DMS153 (cell line): ENCODE data around the gene TMEM135.

Source experiments
- DNase-seq: peaks from one replicate; lab custom pipeline; 2025; lab: John Stamatoyannopoulos, UW

TMEM135 gene

DNA sequence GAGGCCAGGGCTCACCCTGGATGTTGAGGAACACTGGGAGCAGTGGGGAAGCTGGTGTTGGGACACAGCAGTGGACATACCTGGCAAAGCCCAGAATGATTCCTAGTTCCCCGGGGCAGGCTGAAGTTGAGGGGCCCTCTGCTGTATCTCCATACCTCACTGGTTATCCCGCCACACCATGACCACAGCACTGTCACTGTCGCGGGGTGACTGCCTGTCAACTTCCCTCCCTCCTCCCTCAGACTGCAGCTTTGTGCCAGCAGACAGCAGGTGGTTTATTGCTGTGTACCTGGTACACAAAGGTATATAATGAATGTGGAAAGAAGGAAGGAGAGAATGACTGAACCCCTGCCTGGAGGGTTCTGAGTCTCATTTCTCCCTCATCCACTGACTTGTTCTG is 318.7 kb downstream of the TMEM135 start:
- peak; percentile 37 for DNase-seq

DNA sequence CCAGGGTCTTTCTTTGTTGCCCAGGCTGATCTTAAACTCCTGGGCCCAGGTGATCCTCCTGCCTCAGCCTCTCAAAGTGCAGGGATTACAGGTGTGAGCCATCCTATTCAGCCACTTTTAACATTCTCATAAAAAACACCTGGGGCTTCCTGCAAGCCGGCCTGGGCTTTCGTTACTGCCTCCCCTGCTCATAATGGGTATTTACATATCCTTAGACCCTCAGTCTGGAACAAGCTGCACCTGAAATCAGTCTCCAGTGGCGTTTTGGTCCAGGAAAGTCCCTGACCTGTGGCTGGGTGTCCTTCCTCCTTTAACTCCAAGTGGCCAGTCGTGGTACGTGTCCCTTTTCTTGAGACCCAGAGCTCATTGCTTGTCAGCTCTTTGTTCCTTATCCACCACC is 320.7 kb downstream of the TMEM135 start:
- DNase-seq, result no peak

DNA sequence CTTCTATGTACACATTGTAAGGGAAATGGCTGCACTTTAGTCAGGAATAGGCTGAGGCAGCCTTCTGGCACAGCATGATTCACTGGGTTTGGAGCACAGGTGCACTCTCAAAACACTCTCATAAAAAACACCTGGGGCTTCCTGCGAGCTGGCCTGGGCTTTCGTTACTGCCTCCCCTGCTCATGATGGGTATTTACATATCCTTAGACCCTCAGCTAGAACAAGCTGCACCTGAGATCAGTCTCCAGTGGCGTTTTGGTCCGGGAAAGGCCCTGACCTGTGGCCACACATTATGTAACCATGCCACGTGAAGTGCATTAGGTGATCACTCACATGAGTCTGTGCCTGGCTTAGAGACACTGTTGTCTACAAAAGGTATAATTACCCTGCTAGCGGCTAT is 321.7 kb downstream of the TMEM135 start:
- DNase-seq, result peak; percentile 87

DNA sequence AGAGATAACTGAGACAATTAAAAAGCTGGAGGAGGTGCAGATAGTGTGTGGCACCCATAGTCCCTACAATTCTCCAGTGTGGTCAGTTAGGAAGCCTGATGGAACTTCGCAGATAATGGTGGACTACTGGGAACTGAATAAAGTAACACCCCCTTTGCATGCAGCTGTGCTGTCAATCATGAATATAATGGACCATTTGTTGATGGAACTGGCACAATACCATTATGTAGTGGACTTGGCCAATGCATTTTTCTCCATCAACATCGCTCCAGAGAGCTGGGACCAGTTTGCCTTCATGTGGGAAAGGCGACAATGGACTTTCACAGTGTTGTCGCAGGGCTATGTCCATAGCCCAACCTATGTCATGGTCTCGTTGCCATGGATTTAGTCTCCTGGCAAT is 324.2 kb downstream of the TMEM135 start:
- no peak for DNase-seq

DNA sequence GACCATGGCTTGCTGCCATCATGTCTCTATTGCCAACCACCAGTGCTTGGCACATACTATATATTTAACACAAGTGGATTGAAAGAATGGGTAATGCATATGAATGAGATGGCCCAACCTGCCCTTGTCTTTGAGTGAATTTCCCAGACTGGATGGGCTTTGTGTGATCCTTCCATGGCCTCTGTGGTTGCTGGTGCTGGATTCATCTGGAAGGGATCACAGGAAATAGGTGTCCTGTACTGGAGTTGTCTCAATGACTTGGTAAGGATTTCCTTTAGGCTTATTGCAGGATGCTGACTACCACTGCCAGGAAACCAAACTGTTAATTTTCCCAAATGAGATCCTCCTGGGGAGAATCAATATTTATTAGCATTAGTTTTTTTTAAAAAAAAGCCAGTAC is 328.6 kb downstream of the TMEM135 start:
- no peak for DNase-seq

DNA sequence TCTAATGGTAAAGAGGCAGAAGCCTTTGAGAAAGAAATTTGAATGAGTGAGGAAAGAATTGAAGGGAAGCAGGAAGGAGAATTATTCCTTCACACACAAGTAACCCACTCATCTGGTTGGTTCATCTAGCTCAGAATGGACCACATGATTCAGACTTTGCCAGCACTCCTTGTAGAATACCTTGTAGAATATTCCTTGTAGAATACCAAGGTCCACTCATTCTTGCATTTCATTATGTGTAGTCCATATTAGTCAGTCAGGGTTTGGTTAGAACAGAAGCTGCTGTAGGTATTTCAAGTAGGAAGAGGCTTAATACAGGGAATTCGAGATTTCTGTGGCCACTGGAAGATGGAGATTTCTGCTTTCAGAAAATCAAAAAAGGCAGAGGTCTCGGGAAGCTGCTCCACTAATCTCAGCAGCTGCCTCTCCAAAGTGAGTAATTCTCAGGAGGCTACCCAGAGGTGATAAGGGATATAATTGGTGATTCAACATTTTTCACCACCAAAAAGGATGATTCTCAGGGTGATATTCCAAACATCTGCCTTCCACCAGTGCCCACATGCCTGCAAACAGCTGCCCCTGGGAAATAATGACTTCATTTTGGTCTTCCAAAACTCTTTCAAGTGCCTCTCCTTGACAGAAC is 329.1 kb downstream of the TMEM135 start:
- no peak for DNase-seq

DNA sequence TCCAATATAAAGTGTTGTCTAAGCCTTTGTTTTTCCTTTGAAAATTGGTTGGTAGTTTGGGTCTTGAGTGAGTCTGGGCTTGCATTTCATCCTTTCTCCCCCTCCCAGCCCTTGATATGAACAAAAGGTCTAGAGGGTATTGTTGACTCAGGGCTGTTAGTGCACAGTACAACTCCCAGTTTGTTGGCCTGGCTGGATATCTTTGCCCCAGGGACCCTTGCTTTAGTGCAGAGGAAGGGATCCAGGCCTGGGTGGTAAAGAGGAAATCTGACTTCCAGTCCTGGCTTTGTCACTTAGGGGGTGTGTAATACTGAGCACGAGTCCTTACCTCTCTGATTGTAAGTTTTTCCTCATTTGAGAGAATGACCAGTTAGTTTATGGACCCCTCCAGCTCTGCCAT is 330.4 kb downstream of the TMEM135 start:
- no peak for DNase-seq

DNA sequence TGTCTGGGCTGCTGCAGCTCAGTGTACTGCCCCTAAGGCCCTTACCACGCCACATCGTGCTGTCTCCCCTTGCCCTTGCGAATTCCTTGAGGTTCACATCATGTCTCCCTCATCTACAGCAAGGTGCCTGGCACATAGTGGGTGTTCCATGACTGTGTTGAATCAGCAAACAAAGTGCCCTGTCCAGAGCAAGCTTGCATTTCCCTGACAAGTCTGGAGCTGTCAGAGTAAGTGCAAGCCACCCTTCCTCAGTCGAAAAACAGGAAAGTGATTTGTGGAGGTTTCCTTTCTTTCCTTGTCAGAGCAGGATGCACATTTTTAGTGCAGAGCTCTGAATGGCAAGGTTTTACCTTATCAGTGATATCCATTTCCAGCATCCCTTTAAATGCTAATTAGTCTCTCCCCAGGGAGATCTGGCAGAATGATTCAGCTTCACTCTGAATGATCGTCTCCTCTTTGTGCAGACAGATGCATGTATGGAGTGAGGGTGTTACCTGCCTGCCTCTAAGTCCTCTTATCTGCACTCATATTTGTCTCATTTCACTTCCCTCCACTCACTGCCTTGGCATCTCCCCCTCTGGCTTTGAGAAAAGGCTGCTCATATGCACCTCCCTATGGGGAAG is 331.2 kb downstream of the TMEM135 start:
- DNase-seq, result peak; percentile 82

DNA sequence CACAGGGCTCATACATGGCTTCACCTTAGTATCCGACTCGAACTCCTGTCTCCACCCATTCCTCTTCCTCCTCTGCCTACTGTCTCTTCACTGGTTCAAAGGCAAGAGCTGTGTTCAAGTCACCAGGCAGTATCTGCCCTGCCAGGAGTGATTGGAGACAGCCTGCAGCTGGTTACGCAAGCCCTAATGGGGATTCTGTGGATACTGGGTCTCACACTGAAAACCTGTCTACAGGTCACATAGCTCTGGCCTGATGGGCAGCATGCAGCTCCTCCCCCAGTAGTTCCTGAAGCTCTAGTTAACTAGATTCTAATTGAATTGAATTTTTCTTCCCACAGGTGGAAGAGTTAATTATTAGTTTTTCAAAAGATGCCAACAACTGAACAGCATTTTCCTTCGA is 332.2 kb downstream of the TMEM135 start:
- DNase-seq, result no peak

DNA sequence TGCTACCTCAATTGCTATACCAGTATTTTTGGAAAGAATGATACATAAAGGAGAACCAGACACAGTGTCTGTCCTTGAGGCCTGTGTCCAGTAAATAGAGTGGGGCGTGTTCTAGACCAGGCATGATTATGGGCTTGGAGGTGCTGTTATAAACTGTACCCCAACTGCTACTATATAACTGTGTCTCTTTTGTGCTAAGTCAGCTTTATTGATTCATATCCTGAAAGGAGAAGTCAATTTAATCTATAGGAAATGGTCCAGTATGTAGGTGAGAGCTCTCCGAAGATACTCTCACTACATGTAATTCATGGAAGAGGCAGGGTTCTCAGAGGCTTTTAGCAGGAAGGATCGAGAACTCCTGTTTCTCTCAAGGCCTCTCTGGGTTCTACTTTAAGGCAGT is 334.3 kb downstream of the TMEM135 start:
- DNase-seq, result no peak
